ENCODE data around the gene RELL2. TPM values are rescaled to one million over a fixed set of nuclear protein-coding genes. Genes with fewer than 3 reads are reported as not detected.

RELL2 gene
- total RNA-seq, 1 experiment from 2014 or later = 8.7 TPM

GRCh38 chr5:141638771-141639170 lies 2.0 kb downstream of the RELL2 start:
- no peaks in the 10 kb centered on the region for H3K27me3 ChIP-seq (ENCODE audit: insufficient read depth, low read length)
- no peak overlapping the region for H2AFZ ChIP-seq (ENCODE audit: low read depth, low read length, poor library complexity, severe bottlenecking)
- ATAC-seq (no peak), DNase-seq (ENCODE audit: low read depth, low spot score) (no peak)
- H3K9me3 ChIP-seq (ENCODE audit: control insufficient read depth in 1 of 2, insufficient read depth in 1 of 2, low read depth in 1 of 2, low read length in 2 of 2) = no peaks in the 10 kb centered on the region
- peak overlapping the region; percentile 98; the same call in 1 of the 2 replicates for H3K4me2 ChIP-seq (ENCODE audit: low read length)
- H3K4me3 ChIP-seq (replicated peaks in 1 of 2; ENCODE audit: low read depth in 1 of 2, low read length in 2 of 2) = no peak overlapping the region
- 0 out of 4 replicates have a peak, but pooled peaks cover 0 to 2% of the 10 kb centered on the region in 2 experiments for H3K36me3 ChIP-seq (ENCODE audit: control insufficient read depth in 1 of 2, insufficient read depth in 2 of 2, low read length in 2 of 2)
- H3K4me1 ChIP-seq (ENCODE audit: control insufficient read depth in 1 of 2, insufficient read depth in 2 of 2, low read length in 2 of 2) = peaks cover 10 to 40% of the 10 kb centered on the region in 2 experiments
- no peaks in the 10 kb centered on the region for H4K20me1 ChIP-seq (ENCODE audit: insufficient read depth)
- no peaks in the 10 kb centered on the region for H3K9me2 ChIP-seq (ENCODE audit: insufficient read depth)
- no peak overlapping the region for H3K27ac ChIP-seq (ENCODE audit: low read depth, low read length)
- peaks cover 28% of the 10 kb centered on the region for H3K79me2 ChIP-seq (ENCODE audit: insufficient read depth, low read length)
- intact Hi-C loops (cut with micrococcal nuclease) = no loop called here
- CTCF ChIA-PET = interaction anchor here (2.9 to 3.5 kb wide), 2 partner anchors 19 to 47 kb away, joined by 25 to 35 read pairs; partner anchors contain the start of gene DIAPH1
- POLR2A ChIA-PET = no interaction called here
- no TSS peak for BruUV-seq (replicated peaks)
- TF ChIP-seq CBX3 (IDR thresholded peaks at IDR 0.05; ENCODE audit: low read depth) = no peak
- TF ChIP-seq RAD21 (IDR thresholded peaks at IDR 0.05; ENCODE audit: low read depth) = no peak
- no peak for TF ChIP-seq ZFX (IDR thresholded peaks at IDR 0.05)
- no peak for TF ChIP-seq JUND (IDR thresholded peaks at IDR 0.05)
- TF ChIP-seq ZNF274 (IDR thresholded peaks at IDR 0.05; ENCODE audit: low read depth, low read length) = no peak
- TF ChIP-seq SP1 (IDR thresholded peaks at IDR 0.05; ENCODE audit: low read depth) = no peak
- TF ChIP-seq TCF7L2 (IDR thresholded peaks at IDR 0.05; ENCODE audit: borderline replicate concordance, extremely low read depth, insufficient read depth, insufficient read length) = no peak
- no peak for TF ChIP-seq EGR1 (IDR thresholded peaks at IDR 0.05; ENCODE audit: low read depth)
- no peak for TF ChIP-seq MAX (IDR thresholded peaks at IDR 0.05)
- no peak for TF ChIP-seq ATF3 (IDR thresholded peaks at IDR 0.05)
- TF ChIP-seq CEBPB (IDR thresholded peaks at IDR 0.05; ENCODE audit: low read depth) = no peak
- TF ChIP-seq REST (IDR thresholded peaks at IDR 0.05; ENCODE audit: low read depth) = no peak
- no peak for TF ChIP-seq POLR2A (IDR thresholded peaks at IDR 0.05; ENCODE audit: borderline replicate concordance, extremely low read depth, insufficient read depth, insufficient read length)
- no peak for TF ChIP-seq CTCF (IDR thresholded peaks at IDR 0.05 in 2 of 3, conservative IDR thresholded peaks at IDR 0.05 in 1 of 3; ENCODE audit: borderline replicate concordance in 1 of 3, insufficient read depth in 1 of 3, low read depth in 2 of 3, low read length in 2 of 3)
- TF ChIP-seq EZH2 (IDR thresholded peaks at IDR 0.05) = no peak
- TF ChIP-seq ELF1 (IDR thresholded peaks at IDR 0.05; ENCODE audit: borderline replicate concordance, low read depth) = no peak
- TF ChIP-seq POLR2AphosphoS5 (IDR thresholded peaks at IDR 0.05; ENCODE audit: low read depth, low read length) = no peak
- TF ChIP-seq SIN3A (IDR thresholded peaks at IDR 0.05; ENCODE audit: low read depth) = no peak
- RAD21 ChIA-PET (ENCODE audit: low non-redundant PET in 1 of 2, low total read pairs in 2 of 2, uncharacterized antibody in 2 of 2, unreplicated experiment in 2 of 2) = no interaction called here
- H3K9ac ChIP-seq (ENCODE audit: low read length) = no peak overlapping the region

Measured in HCT116 (cell line).